Stimulated activated CD8-positive, alpha-beta memory T cell treated with anti-CD3 and anti-CD28 coated beads, Interleukin-7, amount 100 ng/mL, for 4 hours (primary cell): ENCODE measurements around the gene ZNF311.
A peak's percentile ranks its signal among the peaks of the same experiment; 100 is the strongest.
"Not testable (repeated sequence)": the region's sequence is repeated elsewhere in the genome, so short reads cannot be mapped to it uniquely, and the experiment has no call there.

Source experiments
- DNase-seq, 2 donors: peaks; one replicate each; pipeline ENCODE4 v3.0.0-alpha.2; 2020; ENCODE audit warnings: low read depth in 2 of 2

The ZNF311 gene

GRCh38 chr6:28953585-28954258 lies 51.4 kb downstream of the ZNF311 start:
- no peak for DNase-seq

- peak; percentile 40 to 54 for DNase-seq
These were observed 52.0 kb downstream of the ZNF311 start for GRCh38 chr6:28953039-28953584.

- DNase-seq, result not testable (repeated sequence)
These were observed 55.4 kb downstream of the ZNF311 start for GRCh38 chr6:28949656-28950195.

- DNase-seq, result no peak
These were observed 56.2 kb downstream of the ZNF311 start for GRCh38 chr6:28948782-28949486.

GRCh38 chr6:28947831-28948270 lies 57.3 kb downstream of the ZNF311 start:
- no peak for DNase-seq

- no peak for DNase-seq
These were observed 57.9 kb downstream of the ZNF311 start for GRCh38 chr6:28947067-28947765.

- no peak for DNase-seq
These were observed 59.8 kb downstream of the ZNF311 start for GRCh38 chr6:28945349-28945748.
